ENCODE measurements around the gene GNA15.

The GNA15 gene

GRCh38 chr19:3175781-3176714, 40.2 kb downstream of the GNA15 start:
- peak; percentile 62 for DNase-seq (ENCODE audit: low read depth)

- DNase-seq (ENCODE audit: low read depth): peak; percentile 39
These were observed 41.1 kb downstream of the GNA15 start for GRCh38 chr19:3176715-3177501.

- DNase-seq (ENCODE audit: low read depth): no peak
These were observed 42.6 kb downstream of the GNA15 start, which contains the start of gene S1PR4 for GRCh38 chr19:3178377-3178972. Gene S1PR4 (plus strand): TSS chr19:3178769. CDS start chr19:3178793, 24 bp downstream.

GRCh38 chr19:3178973-3179738, 43.3 kb downstream of the GNA15 start:
- DNase-seq (ENCODE audit: low read depth): no peak

- no peak for DNase-seq (ENCODE audit: low read depth)
These were observed 44.0 kb downstream of the GNA15 start for GRCh38 chr19:3179739-3180293.

GRCh38 chr19:3183721-3184641, 48.1 kb downstream of the GNA15 start:
- DNase-seq (ENCODE audit: low read depth): no peak

GRCh38 chr19:3184847-3185460, 49.1 kb downstream of the GNA15 start:
- DNase-seq (ENCODE audit: low read depth): no peak

- peak; percentile 85 for DNase-seq (ENCODE audit: low read depth)
These were observed 49.8 kb downstream of the GNA15 start, which contains the start of gene NCLN for GRCh38 chr19:3185461-3186159. Gene NCLN (plus strand): TSS chr19:3185930. CDS start chr19:3186031, 101 bp downstream.

- no peak for DNase-seq (ENCODE audit: low read depth)
These were observed 50.4 kb downstream of the GNA15 start for GRCh38 chr19:3186160-3186688.

GRCh38 chr19:3186891-3187661, 51.2 kb downstream of the GNA15 start:
- DNase-seq (ENCODE audit: low read depth): no peak

- DNase-seq (ENCODE audit: low read depth): no peak
These were observed 52.1 kb downstream of the GNA15 start for GRCh38 chr19:3187662-3188511.

GRCh38 chr19:3188627-3189596, 53.1 kb downstream of the GNA15 start:
- no peak for DNase-seq (ENCODE audit: low read depth)

GRCh38 chr19:3189702-3190469, 54.1 kb downstream of the GNA15 start:
- no peak for DNase-seq (ENCODE audit: low read depth)

- no peak for DNase-seq (ENCODE audit: low read depth)
These were observed 54.6 kb downstream of the GNA15 start for GRCh38 chr19:3190470-3190770.
